Hepatocyte (in vitro differentiated cells): ENCODE data around the gene OTULIN.

Source experiments
- EZH2 ChIP-seq: fragments of 200-600 bp; sonication (generic); IDR thresholded peaks from 2 replicates; pipeline ENCODE4 v1.6.1; 2016; ENCODE audit warnings: antibody characterized with exemption, mild to moderate bottlenecking, borderline replicate concordance
- EZH2phosphoT487 ChIP-seq: fragments of 200-600 bp; sonication (generic); IDR thresholded peaks from one replicate; pipeline ENCODE4 v1.6.1; 2018; ENCODE audit warnings: antibody characterized with exemption, mild to moderate bottlenecking, low read depth, moderate library complexity; ENCODE audit not compliant: unreplicated experiment, severe bottlenecking
- TF ChIP-seq, protein P1 (sequence below): fragments of 200-600 bp; sonication (generic); IDR thresholded peaks from 2 replicates; pipeline ENCODE4 v1.5.1; 2016; ENCODE audit warnings: antibody characterized with exemption, mild to moderate bottlenecking; ENCODE audit not compliant: poor library complexity

DNA sequence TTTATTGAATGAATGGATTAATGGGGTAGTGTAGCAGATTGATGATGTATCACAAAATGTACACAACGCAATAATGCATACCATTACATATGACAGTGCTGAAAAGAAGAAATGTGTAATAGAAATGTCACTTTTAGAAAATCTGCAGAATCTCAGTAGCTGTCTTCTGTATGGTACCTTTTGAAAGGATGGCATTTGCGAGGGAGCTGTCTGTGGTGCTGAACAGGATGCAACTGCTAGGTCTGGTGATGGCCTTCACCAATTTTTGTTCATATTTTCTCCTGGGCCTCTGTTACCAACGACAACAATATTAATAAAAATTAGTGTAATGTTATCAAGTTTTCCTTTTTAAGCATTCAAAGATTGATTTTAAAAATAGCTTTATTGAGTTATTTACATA, 36.2 kb upstream of the OTULIN start:
- TF ChIP-seq, protein P1, sequence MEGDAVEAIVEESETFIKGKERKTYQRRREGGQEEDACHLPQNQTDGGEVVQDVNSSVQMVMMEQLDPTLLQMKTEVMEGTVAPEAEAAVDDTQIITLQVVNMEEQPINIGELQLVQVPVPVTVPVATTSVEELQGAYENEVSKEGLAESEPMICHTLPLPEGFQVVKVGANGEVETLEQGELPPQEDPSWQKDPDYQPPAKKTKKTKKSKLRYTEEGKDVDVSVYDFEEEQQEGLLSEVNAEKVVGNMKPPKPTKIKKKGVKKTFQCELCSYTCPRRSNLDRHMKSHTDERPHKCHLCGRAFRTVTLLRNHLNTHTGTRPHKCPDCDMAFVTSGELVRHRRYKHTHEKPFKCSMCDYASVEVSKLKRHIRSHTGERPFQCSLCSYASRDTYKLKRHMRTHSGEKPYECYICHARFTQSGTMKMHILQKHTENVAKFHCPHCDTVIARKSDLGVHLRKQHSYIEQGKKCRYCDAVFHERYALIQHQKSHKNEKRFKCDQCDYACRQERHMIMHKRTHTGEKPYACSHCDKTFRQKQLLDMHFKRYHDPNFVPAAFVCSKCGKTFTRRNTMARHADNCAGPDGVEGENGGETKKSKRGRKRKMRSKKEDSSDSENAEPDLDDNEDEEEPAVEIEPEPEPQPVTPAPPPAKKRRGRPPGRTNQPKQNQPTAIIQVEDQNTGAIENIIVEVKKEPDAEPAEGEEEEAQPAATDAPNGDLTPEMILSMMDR, result no peak
- TF ChIP-seq EZH2 (no peak), EZH2phosphoT487 (no peak)
